T1000 (cell line): ENCODE data around the gene UQCC5.
"Not testable (repeated sequence)": the region's sequence is repeated elsewhere in the genome, so short reads cannot be mapped to it uniquely, and the experiment has no call there.

Experiments used
- DNase-seq: peaks from one replicate; lab custom pipeline; 2025; ENCODE audit warnings: mixed read lengths; lab: John Stamatoyannopoulos, UW

Gene UQCC5

DNA sequence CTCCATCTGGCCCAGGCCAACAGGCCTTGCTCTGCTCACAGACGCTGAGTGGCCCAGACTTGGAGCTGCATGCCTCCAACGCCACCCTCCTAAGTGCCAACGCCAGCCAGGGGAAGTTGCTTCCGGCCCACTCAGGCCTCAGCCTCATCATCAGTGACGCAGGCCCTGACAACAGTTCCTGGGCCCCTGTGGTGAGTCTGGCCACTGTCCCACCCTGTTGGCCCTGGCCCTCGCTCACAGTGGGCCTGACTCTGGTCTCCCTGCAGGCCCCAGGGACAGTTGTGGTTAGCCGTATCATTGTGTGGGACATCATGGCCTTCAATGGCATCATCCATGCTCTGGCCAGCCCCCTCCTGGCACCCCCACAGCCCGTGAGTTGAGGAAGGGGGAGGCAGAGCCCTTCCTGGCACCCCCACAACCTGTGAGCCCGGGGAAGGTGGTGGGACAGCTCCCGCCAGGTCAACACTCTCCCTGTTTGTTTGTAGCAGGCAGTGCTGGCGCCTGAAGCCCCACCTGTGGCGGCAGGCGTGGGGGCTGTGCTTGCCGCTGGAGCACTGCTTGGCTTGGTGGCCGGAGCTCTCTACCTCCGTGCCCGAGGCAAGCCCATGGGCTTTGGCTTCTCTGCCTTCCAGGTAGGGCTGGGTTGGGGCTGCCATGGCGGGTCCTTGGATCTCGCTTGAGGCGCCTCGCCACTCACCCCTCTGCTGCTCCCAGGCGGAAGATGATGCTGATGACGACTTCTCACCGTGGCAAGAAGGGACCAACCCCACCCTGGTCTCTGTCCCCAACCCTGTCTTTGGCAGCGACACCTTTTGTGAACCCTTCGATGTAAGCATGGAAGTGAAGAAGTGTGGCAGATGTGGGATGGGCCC is 12.8 kb upstream of the UQCC5 start:
- DNase-seq: no peak

DNA sequence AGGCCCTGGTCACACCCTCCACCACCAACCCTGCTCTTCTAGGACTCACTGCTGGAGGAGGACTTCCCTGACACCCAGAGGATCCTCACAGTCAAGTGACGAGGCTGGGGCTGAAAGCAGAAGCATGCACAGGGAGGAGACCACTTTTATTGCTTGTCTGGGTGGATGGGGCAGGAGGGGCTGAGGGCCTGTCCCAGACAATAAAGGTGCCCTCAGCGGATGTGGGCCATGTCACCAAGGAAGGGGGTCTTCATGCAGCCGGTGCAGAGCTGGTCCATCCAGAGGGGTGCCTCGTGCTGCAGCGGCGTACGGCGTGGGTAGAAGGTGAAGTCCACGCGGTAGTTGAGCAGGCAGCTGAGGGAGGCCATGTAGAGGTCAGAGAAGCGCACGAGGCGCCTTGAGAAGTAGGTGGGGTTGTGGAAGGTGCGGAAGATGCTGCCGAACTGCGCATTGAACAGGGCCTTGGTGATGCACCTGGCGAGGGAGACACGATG is 12.1 kb upstream of the UQCC5 start:
- DNase-seq: no peak

DNA sequence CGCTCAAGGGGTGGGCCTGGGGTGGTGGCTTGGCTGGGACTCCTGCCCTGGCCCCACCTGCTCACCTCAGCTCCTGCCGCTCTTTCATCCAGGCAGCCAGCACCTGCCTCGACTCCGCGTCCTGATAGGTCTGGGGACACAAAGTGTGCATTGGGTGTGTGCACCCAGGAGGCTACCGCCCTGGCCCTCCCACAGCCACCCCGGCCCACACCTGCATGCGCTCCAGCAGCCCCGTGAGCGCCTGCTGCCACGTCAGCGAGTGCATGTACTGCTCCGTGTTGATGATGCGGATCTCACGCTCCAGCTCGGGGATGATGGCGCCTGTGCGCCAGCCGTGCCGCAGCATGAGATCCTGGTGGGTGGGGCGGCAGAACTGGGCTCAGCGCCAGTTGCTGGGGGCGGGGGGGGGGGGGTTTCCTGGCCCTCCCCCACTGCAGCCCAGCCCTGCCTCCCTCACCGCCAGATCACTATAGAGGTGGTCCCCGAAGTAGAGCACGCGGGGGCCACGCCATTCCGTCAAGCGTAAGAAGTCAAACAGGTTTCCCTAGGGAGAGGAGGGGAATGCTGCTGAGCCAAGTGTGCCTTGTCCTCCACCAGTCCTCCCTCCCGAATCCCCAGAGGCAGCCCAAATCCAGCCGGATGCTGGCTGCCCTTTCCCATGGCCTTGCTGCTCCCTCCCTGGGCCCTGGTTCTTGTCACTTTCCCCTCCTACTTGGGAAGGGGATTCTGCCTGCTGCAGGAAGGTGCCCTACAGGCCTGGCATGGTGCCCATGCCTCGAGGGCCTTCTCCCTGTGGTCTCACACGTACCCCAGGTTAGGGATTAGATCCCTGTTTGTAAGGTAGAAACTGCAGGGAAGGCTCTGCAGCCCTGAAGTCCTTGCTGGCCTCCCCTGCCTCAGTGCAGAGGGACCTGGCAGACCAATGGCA is 11.4 kb upstream of the UQCC5 start:
- DNase-seq: no peak

DNA sequence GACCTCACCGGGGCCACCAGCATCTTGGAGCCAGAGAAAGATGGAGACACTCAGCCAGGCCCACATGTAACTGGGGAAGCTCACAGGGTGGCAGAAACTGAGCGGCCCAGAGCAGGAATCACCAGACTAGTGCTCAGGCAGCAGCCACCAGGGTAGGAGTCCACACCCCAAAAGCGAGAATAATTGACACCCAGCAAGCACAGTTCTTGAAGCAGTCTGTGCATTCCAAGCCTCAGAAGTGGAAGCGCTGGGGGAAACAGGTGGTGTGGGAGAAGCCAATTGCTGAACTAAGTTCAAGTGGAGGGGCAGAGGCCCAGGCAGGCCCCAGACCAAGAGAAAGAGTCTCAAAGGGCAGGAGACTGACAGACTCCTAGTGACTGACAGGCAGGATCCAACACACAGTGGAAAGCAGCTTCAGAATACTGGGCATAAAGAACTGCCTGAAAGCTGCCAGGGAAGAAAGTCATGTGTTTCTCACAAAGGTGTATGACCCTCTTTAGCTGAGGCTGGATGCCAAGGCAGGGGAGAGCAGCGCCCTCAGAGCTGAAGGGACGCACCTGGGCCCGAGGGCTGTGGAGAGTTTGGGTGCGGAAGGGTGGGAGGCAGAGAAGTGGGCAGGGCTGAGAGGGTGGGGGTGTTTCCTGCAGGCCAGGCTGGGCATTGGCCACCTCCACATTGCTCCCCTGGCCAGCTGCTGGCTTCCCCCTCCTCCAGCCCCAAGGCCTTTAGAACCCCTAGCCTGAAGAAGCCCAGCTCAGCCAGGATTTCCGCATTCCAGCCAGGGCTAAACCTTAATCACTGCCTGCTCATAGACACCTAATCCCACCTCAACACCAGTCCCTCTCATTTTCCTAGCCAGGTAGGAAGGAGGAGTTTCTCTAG is 10.5 kb upstream of the UQCC5 start:
- DNase-seq: no peak

DNA sequence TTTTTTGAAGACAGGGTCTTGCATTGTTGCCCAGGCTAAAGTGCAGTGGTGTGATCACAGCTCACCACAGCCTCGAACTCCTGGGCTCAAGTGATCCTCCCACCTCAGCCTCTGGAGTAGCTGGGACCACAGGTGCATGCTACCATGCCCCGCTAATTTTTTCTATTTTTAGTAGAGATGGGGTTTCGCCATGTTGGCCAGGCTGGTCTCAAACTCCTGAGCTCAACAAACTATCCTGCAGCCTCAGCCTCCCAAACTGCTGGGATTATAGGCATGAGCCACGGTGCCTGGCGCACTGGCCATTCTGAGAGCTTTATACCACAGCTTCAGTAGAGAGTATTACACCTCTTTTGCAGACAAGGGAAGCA is 9.8 kb upstream of the UQCC5 start:
- DNase-seq: not testable (repeated sequence)

DNA sequence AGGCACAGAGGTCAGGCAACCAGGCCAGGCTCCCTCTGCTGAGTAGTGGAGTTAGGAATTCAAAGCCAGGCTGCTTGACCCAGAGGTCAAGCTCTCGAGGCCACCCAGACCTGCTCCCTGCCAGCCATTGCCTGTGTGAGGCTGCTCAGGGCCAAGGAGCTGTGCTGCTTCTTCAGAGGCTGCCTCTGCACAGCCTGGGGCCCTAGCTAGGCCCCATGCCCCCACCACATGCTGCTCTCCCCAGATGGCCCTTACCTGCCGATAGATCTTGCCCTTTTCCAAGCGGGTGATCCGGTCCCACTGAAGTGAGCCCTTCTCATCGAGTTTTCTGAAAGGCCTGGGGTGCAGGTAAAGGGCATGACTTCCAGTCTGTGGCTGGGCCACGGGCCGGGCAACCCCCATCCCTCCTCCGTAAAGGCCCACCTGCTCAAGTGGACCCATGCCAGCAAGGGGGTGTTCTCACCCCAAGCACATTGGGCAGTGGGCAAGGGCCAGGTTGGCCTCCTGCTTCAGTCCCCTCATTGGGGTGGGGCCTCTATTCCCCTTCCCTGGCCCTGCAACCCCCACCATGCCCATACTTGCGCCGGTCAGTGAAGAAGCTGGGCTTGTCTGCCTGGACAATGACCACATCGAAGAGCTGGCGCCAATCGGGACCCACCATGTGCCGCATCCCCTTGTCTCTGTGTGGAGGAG is 9.2 kb upstream of the UQCC5 start:
- no peak for DNase-seq

DNA sequence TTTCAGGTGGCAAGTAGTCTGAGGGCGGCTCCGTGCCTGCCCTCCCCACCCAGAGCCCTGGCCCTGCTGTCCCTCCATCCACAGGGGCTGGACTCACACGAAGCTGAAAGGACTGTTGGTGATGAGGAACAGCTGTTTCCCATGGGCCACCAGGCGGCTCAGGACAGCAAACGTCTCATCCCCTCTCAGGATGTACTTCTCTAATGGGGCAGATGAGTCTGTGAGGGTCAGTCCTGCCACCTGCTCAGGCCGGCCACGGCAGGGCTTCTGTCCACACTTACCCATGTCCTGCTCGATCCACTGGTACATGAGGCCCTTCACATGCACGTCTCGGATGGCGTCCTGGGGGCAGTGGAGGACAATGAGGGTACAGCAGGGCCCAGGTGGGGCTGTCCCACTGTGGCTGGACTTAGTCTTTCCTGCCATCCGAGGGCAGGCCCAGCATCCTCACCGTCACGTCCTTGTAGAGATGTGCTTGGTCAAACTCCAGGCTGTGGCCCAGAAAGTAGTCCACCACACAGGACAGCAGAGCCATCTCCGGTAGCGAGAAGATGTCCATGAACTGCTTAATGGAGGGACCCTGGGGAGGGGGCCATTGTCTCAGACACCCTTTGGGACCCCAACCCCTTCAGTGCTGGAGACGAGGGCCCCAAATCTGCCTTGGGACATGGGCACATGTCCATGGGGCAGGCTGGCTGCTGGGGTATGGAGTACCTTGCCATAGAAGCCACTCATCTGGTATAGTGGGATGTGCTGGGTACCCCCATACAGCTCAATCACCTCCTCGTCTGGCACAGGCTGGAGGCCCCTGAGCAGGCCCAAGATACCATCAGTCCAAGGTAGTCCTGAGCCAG is 8.4 kb upstream of the UQCC5 start:
- no peak for DNase-seq

DNA sequence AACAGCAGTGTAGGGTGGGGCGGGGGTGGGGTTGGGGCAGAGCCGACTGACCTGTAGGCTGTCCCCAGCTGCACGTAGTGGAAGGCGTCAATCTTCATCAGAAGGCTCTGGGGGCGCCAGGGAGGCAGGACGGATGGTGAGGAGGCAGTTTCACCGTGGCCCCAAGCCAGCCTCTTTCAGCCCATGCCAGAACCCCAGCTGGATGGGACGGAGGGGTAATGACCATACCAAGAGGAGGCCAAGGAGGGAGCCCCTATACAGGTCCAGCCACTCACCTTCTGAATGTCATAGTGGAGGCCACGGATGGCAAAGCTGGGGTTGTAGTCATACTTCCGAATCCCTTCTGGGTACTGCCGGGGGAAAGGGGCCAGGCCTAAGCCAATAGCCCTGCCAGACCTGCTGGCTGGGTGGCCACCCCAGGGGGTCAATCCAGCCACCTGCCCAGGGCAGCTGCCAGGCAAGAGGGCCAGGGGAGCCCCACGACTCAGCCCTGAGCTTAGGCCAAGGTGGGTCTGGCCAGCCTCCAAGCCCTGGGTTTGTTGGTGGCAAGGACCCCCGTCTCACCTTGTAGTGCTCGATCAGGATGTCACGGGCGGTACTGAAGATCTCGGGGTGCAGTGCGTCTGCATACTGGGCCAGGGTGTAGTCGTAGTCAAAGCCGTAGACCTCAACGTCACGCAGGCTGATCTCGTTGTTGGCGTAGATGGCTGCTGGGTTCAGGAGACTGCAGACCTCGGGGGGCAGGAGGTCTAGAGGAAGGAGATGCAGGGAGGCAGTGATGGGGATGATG is 7.6 kb upstream of the UQCC5 start:
- DNase-seq: no peak

DNA sequence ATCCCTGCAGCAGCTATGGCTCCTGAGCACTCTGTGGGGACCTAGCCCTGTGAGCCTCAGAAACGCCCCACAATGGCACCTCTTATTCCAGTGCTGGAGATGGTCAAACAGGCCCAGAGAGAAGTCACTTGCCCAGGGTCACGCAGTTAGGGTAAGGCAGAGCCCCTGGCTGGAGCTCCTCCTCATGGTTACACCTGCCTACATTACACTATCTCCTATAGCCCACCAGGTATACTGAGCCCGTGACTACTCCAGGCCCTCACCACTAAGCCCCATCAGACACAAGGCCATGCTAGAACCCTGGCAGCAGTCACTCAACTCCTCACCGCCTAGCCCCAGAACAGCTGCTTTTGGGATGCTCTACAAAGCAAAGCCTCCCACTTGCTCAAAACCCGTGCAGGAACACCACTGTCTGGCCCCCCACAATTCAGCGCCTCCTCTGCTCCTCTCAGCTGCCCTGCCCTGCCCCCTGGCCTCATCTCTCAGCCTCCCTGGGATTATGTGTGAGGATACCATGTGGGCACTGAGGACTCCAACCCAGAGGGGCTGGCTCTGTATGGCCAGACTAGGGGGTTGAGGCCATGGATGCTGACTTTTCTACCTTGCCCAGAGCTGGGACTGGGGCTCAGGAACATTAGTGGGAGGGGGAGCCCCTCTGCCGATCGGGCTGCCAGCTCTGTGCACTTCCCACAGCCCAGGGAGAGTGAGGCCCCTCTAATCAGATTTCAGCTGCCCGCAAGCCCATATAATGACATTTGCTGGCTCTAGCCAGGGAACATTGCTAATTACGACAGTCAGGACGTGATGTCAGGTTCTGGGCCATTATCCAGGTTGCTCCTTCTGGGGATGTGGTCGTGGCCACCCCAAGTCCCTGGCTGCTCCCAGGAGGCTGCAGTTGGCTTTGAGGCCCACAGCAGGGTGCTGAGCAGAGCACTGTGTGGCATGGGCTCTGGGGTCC is 6.8 kb upstream of the UQCC5 start:
- no peak for DNase-seq

DNA sequence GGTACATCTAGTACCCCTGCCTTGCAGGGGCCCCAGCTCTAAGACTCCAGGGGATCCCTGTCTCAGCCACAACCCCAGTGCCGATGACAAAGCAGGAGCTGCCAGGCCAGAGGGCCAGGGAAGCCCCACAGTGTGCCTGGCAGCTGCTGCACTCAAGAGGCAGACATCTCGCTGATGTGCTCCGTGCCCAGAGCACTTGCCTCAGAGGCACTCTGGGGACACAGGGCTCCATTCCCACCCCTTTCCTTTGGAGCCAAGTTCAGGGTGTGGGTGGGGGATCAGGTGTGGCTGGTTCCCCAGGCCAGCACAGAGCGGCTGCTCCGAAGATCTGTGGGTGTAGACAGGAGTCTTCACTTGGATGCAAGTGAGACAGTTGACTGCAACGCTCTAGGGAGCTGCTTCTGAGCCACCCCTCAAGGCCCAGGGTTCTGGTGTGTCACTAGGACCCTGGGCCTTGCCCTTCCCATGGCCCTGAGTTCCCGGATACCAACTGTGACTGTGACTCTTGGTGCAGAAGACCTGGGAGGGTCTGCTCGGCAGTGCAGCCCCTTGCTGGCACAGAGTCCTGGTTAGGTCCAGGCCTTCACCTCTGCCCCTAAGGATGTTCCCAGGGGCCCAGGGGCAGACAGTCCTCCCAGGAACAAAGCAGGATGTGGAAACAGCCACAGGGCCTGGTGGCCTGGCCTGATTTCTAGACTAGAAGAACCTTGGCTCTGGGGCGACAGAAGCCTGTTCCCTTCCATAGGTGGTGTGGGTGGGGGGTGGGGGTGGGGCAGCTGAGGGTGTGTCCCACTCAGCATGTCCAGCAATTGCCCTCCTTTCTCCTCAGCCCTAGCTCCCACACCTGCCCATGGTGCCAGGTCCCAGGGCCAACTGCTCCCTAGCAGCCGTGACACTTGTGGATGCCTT is 5.2 kb upstream of the UQCC5 start:
- DNase-seq: no peak

DNA sequence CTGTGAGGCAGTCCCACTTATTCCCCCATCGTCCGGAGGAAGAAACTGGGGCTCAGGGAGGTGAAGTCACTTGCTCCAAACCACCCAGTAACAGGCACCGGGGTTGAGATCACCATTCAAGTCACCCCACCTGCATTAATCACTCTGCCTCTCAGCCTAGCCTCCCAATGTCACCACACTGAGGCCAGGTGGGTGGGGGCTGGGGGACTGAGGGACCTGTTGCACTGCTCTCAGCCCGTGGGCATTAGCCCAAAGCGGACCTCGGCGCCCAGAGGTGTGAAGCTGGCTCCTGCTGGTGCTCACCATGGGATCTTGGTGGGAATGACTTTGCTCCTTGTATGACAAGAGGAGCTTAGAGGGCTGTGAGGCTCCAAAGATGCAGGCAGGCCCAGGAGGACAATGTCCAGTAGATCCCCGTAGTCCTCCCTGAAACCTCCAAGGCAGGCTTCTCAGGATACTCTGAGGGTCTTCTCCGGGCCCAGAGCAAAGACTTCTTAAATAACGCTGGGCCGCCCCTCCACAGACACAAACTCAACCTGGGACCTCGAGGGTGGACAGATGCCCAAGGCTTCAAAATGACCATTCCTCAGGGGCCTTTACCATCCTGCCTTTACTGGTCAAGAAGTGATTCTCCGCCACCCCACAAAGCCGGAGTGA is 4.4 kb upstream of the UQCC5 start:
- DNase-seq: no peak

DNA sequence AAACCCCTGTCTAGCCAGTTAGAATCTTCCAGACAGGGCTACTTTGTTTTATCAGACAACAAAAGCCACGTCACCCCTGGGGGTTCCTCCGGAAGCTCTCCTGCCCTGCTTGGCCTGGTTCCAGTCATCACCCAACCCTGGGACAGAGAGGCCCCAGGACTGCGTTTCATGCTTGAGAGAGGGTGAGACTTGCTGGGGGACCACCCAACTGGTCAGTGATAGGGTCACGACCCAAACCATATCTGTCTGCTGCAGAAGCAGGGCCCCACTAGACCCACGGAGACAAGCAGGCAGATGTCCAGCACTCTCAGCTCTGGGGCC is 3.9 kb upstream of the UQCC5 start:
- DNase-seq: peak; percentile 33

DNA sequence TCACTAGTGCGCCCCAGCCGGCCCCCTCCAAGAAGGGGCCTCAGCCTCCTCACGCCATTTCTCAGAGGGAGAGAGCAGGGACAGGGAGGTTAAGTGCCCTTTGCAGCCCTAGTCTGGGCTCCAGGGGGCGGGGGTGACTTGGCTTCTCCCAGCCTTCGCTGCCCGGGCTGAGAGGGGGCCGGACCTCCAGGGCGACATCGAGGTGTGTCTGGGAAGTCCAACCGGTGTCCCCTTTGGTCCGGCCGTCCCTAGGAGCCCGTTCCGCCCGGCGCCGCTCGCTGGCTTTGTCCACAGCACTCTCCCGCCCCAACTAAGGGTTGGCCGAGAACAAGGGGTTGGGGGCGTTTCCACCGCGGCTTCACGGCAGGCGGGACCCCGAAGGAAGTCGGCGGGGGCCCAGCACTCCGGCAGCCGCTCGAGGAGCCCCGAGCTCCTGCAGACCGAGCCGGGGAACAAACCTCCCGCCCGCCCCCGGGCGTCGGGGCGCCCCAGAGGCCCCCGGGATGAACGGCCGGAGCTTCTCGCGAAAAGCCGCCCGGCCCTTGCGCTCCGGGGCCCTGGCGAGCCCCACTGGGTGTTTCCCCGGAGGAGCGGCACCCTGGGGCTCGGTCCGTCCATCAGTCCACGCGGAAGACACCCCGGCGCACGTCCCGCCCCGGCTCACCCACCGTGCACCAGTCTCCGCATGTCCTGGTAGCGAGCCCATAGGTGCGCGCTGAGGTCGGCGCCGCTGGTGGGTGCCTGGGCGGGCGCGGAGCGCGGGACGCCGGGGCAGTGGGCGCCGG is 3.4 kb upstream of the UQCC5 start:
- no peak for DNase-seq

DNA sequence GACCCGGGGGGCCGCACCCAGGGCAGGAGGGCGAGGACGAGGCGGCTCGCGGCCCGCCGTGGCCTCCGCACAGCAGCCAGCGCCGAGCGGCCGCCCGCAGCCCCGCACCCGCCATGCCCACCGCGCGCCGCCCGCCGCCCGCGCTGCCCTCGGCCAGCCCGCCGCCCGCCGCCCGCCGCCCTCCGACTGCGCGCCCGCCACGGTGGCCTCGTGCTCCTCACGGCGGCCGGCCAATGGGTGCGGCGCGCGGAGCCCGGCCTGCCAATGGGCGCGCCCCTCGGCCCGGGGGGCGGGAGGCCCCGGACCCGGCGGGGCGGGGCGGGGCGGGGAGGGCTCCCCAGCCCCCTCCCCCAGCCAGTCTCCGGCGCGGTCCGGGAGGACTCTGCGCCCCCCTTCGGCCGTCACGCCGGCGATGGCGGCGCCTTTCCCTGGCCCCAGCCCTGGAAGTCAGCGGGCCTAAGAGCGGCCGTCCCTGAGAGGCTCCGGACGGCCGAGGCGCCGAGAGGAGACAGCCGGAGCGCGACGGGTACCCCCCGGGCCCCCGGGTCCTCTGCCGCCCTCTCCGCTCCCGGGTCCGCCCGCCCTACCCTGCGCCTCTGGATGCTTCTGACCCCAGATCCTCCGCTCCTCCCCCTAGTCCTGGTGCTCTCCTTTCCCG is 2.7 kb upstream of the UQCC5 start, which contains the start of gene NT5DC2:
NT5DC2 (minus strand) TSS at position 235 of the 658 bp plus-strand sequence; CDS start at position 115, 120 bp downstream.
- DNase-seq: peak; percentile 61
